ENCODE data around the gene GRPEL2.
"Not testable (repeated sequence)": the region's sequence is repeated elsewhere in the genome, so short reads cannot be mapped to it uniquely, and the experiment has no call there.

The GRPEL2 gene

DNA sequence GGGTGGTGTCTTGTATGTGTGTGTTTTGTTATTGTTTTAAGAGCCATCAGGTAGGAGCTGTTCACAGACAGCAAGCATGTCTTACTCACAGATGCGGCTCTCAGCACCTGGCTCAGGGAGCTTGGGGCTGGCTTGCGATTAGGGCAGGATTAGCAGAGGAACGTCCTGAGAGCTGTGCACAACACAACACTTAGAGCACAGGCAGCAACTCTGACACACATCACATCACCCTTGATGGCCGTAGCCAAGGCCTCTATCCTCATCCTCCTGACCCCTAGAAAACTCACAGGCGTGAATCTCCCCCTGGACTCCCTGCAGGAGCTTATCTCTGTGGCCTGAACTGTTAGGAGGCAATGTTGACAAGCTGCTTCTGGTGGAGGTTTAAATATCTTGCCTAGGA is 40.9 kb downstream of the GRPEL2 start:
- H3K4me3 Mint-ChIP-seq, result no peak overlapping the region
- H3K36me3 Mint-ChIP-seq (ENCODE audit: low read depth), result no peaks in the 10 kb centered on the region
- H3K27ac Mint-ChIP-seq, result no peak overlapping the region
- H3K4me1 Mint-ChIP-seq (ENCODE audit: low read depth), result no peaks in the 10 kb centered on the region
- H3K9me3 Mint-ChIP-seq, result no peaks in the 10 kb centered on the region
- H3K27me3 Mint-ChIP-seq (ENCODE audit: low read depth), result peaks cover 4% of the 10 kb centered on the region

DNA sequence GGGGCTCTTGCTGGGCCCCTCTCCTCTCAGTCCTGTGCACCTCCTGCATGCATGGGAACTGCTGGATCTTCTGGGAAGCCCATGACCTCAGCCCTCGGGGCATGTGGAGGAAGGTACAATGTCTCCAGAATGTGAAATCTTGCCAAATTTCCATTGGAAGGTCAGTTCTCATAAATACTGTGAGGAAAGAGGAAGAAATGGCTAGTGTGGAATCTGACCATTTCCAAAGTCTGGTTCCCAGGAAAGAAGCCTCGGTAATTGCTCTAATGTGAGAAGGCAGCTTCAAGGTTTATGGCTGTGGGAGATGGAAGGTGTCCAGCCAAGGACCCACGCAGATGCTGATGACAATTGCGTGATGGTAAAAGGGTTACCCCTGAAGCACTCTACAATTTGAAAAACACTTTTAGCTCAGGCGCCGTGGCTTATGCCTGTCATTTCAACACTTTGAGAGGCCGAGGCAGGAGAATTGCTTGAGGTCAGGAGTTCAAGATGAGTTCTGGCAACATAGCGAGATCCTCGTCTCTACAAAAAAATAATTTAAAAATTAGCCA is 41.9 kb downstream of the GRPEL2 start:
- H3K27ac Mint-ChIP-seq, result no peak overlapping the region
- H3K4me1 Mint-ChIP-seq (ENCODE audit: low read depth), result no peaks in the 10 kb centered on the region
- H3K4me3 Mint-ChIP-seq, result no peak overlapping the region
- no peaks in the 10 kb centered on the region for H3K36me3 Mint-ChIP-seq (ENCODE audit: low read depth)
- H3K27me3 Mint-ChIP-seq (ENCODE audit: low read depth), result peaks cover 4% of the 10 kb centered on the region
- H3K9me3 Mint-ChIP-seq, result no peaks in the 10 kb centered on the region

DNA sequence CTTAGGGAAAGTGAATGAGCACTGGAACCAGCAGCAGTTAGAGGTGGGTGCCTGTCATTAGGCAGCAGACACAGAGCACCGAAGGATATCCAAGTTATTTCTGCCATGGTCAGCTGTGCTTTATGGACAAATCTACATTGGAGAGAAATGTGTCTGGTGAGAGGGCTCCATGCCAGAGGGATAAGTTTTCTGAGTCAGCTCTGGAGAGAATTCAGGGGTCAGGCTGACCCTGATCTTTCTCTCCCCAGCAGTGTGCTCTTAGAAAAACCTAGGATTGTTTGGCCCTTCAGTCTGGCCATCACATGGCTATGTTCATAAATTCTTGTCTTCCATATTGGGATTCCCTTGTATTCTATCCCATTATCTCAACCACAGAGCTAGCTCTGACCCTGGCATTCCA is 42.7 kb downstream of the GRPEL2 start:
- H3K4me1 Mint-ChIP-seq (ENCODE audit: low read depth), result no peaks in the 10 kb centered on the region
- H3K9me3 Mint-ChIP-seq, result no peaks in the 10 kb centered on the region
- H3K36me3 Mint-ChIP-seq (ENCODE audit: low read depth), result no peaks in the 10 kb centered on the region
- no peak overlapping the region for H3K27ac Mint-ChIP-seq
- H3K4me3 Mint-ChIP-seq, result no peak overlapping the region
- H3K27me3 Mint-ChIP-seq (ENCODE audit: low read depth), result peaks cover 4% of the 10 kb centered on the region

DNA sequence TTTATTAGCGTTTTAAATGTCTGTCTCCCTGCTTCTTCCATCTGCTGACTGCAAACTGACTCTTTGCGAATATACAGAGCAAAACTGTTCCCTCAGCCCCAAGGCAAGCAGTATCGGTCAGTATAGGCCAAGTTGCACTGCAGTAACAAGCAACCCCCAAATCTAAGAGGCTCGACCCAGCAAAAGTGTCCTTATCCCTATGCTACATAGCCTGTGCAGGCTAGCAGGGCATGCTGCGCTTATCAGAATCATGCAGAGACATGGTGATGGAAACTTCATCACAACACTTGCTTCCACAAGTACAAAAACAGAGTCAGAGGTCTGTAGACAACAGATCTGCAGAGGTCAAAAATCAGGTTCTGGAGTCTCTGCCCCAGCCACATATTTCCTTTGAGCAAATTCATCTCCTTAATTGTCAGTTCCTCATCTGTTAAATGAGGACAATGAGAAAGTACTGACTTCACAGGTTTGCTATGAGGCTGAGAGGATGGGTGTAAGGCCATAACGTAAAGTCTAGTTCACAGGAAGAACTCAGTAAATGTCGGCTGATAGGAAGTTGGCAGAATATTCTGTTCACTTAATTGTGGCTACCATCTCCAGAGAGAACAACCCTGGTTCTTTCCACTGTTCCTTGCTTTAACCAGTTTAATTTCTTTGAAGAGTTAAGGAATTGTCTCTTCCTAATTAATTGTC is 43.3 kb downstream of the GRPEL2 start:
- no peaks in the 10 kb centered on the region for H3K36me3 Mint-ChIP-seq (ENCODE audit: low read depth)
- H3K4me3 Mint-ChIP-seq, result no peak overlapping the region
- H3K4me1 Mint-ChIP-seq (ENCODE audit: low read depth), result no peaks in the 10 kb centered on the region
- peaks cover 4% of the 10 kb centered on the region for H3K27me3 Mint-ChIP-seq (ENCODE audit: low read depth)
- H3K27ac Mint-ChIP-seq, result no peak overlapping the region
- no peaks in the 10 kb centered on the region for H3K9me3 Mint-ChIP-seq

DNA sequence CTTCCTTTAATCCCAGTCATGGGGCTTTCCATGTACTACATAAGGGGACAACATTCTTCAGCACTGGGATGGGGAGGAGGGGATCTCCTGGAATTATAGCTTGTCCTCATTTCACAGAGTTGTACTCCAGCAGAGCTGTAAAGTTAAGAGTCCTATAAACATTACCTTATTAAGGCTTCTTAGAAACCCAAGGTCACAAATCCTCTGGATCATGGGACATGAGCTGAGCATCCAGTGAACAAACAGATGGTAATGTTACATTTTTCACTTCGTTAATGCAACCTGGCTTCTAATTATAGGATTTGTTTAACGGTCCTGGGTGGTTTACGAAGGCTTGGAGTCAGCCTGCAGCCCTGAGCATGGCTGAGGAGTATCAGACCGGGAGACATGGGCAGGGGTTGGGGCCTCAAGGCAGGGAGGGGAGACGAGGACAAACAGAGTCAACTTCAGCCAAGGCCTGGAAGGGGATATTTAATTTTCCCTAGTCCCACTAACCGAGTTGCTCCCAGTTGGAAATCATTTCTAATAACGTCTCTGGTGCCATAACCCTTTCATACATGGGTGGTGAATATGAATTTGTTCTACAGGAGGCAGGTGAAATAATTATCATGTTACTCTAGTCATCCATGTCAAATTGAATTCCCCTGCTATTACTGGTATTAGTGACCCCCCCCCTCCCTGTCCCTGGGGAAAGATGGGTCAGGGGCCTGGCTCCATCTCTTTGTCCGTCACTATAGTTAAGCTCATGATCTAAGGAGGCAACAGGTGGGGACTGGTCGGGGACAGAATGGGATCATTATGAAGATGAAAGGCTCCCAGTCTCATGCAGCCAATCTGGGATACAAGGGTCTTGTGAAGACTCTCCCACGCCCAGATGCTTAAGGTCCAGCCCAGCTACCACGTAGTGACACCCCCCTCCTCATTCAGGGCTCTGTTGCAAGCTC is 44.5 kb downstream of the GRPEL2 start:
- Mint-ChIP-seq H3K27me3 (ENCODE audit: low read depth) (peaks cover 7% of the 10 kb centered on the region), H3K4me1 (ENCODE audit: low read depth) (no peaks in the 10 kb centered on the region), H3K4me3 (no peak overlapping the region), H3K36me3 (ENCODE audit: low read depth) (no peaks in the 10 kb centered on the region), H3K27ac (no peak overlapping the region), H3K9me3 (no peaks in the 10 kb centered on the region)

DNA sequence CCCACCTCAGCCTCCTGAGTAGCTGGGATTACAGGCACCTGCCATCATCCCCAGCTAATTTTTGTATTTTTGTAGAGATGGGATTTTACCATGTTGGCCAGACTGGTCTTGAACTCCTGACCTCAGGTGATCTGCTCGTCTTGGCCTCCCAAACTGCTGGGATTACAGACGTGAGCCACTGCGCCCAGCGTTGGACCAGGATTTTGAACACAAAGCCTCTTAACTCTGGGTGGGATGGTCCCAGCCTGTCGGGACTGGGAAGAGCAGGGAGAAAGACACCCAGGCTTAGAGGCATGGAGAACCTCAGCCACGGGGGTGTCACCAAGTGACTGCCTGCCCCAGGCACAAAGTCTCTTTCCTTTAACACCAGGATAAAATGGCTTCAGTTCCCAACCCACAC is 45.8 kb downstream of the GRPEL2 start:
- H3K4me1 Mint-ChIP-seq (ENCODE audit: low read depth); H3K9me3 Mint-ChIP-seq; H3K36me3 Mint-ChIP-seq (ENCODE audit: low read depth); H3K27me3 Mint-ChIP-seq (ENCODE audit: low read depth); H3K4me3 Mint-ChIP-seq; H3K27ac Mint-ChIP-seq: not testable (repeated sequence)

DNA sequence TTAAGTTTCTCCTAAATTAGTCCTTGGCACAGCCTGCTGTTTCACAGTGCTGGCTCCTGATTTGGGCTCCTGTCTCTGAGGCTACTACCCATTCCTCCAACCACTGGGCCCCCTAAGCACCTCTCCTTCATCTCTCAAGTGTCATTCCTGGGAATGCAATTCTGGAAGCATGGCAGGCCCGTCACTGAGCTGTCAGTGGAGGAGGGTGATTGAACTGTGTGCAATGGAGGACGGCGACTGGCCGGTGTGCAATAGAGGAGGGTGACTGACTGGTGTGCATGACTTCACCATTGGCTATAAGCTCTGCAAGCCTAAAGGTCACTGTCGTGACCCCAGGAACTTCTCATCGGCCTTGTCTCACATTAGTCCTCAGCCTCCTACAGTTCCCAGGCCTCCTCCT is 46.2 kb downstream of the GRPEL2 start:
- Mint-ChIP-seq H3K9me3 (no peaks in the 10 kb centered on the region), H3K4me3 (no peak overlapping the region), H3K27ac (no peak overlapping the region), H3K27me3 (ENCODE audit: low read depth) (peaks cover 10% of the 10 kb centered on the region), H3K36me3 (ENCODE audit: low read depth) (no peaks in the 10 kb centered on the region), H3K4me1 (ENCODE audit: low read depth) (no peaks in the 10 kb centered on the region)

DNA sequence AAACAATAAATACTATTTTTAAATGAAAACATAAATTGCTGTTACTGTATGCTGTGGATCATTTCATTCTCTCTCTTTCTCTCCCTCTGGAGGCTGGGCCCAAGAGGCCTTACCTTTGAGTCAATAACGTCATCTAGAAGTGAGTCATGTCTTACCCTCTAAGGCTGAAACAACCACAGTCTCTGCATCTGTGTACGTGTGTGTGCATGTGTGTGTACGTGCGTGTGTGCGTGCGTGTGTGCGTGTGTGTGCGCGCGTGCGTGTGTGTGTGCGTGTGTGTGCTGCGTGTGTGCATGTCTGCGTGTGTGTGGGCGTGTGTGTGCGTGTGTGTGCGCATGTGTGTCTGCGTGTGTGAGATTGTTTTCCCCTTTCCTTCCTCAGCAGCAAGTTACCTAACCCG is 47.4 kb downstream of the GRPEL2 start:
- H3K4me3 Mint-ChIP-seq, result no peak overlapping the region
- no peaks in the 10 kb centered on the region for H3K4me1 Mint-ChIP-seq (ENCODE audit: low read depth)
- H3K36me3 Mint-ChIP-seq (ENCODE audit: low read depth), result no peaks in the 10 kb centered on the region
- H3K9me3 Mint-ChIP-seq, result no peaks in the 10 kb centered on the region
- H3K27ac Mint-ChIP-seq, result no peak overlapping the region
- peaks cover 6% of the 10 kb centered on the region for H3K27me3 Mint-ChIP-seq (ENCODE audit: low read depth)

DNA sequence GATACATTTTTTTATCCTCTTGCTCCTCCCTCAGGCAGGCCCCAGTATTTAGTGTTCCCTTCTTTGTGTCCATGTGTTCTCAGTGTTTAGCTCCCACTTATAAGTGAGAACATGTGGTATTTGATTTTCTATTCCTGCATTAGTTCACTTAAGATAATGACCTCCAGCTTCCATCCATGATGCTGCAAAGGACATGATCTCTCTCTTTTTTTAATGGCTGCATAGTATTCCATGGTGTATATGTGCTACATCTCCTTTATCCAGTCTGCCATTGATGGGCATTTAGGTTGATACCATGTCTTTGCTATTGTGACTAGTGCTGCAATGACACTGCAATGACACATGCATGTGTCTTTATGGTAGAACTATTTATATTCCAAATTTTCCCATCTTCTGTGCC is 49.7 kb downstream of the GRPEL2 start:
- H3K27me3 Mint-ChIP-seq (ENCODE audit: low read depth), result peaks cover 13% of the 10 kb centered on the region
- not testable (repeated sequence) for H3K4me1 Mint-ChIP-seq (ENCODE audit: low read depth); H3K36me3 Mint-ChIP-seq (ENCODE audit: low read depth); H3K4me3 Mint-ChIP-seq; H3K27ac Mint-ChIP-seq; H3K9me3 Mint-ChIP-seq

DNA sequence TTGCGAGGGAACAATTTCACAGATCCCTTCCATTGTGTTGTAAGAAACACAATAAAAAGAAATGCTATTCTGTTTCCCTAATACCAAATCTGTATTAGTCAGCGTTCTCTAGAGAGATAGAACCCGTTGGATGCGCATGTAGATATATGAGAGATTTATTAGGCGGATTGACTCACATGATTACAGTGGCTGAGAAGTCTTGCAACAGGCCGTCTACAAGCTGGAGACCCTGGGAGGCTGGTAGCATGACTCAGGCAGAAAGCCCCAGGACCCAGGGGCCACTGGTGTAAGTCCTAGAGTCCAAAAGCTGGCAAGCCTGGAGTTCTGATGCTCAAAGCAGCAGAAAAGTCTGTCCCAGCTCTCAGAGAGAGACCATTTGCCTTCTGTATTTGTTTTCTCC is 52.2 kb downstream of the GRPEL2 start:
- Mint-ChIP-seq H3K4me3 (no peak overlapping the region), H3K36me3 (ENCODE audit: low read depth) (no peaks in the 10 kb centered on the region), H3K9me3 (no peaks in the 10 kb centered on the region), H3K27me3 (ENCODE audit: low read depth) (peaks cover 15% of the 10 kb centered on the region), H3K4me1 (ENCODE audit: low read depth) (no peaks in the 10 kb centered on the region), H3K27ac (no peak overlapping the region)

DNA sequence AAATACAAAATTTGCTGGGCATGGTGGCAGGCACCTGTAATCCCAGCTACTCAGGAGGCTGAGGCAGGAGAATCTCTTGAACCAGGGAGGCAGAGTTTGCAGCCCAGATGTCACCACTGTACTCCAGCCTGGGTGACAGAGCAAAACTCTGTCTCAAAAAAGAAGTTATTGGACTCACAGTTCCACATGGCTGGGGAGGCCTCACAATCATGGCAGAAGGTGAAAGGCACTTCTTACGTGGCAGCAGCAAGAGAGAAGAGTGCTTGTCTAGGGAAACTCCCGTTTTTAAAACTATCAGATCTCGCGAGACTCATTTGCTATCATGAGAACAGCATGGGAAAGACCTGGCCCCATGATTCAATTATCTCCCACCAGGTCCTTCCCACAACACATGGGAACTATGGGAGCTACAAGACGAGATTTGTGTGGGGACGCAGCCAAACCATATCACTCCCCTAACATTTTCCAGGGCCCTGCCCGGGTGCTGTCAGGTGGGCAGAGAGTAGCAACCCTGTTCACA is 53.5 kb downstream of the GRPEL2 start:
- H3K4me3 Mint-ChIP-seq; H3K9me3 Mint-ChIP-seq; H3K27ac Mint-ChIP-seq; H3K4me1 Mint-ChIP-seq (ENCODE audit: low read depth); H3K36me3 Mint-ChIP-seq (ENCODE audit: low read depth): not testable (repeated sequence)
- H3K27me3 Mint-ChIP-seq (ENCODE audit: low read depth), result peaks cover 18% of the 10 kb centered on the region

DNA sequence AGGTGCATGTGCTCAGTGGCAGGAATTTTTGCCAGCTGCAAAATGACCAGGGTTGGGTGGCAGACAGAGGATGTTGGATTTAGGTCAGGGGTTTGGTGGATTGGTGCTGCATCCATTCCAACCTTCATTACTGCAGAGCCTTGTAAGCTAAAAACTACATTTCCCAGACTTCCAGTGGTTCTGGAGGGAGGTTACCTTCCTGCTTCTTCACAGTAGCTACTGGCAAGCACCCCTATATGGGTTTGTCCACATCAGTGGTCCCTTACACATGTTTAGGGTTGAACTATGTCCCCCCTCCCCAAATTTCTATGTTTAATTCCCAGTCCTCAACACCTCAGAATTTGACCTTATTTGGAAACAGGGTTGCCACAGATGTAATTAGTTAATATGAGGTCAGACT is 54.5 kb downstream of the GRPEL2 start:
- no peaks in the 10 kb centered on the region for H3K9me3 Mint-ChIP-seq
- H3K4me3 Mint-ChIP-seq, result no peak overlapping the region
- no peak overlapping the region for H3K27ac Mint-ChIP-seq
- no peaks in the 10 kb centered on the region for H3K36me3 Mint-ChIP-seq (ENCODE audit: low read depth)
- H3K4me1 Mint-ChIP-seq (ENCODE audit: low read depth), result no peaks in the 10 kb centered on the region
- H3K27me3 Mint-ChIP-seq (ENCODE audit: low read depth), result peaks cover 18% of the 10 kb centered on the region

DNA sequence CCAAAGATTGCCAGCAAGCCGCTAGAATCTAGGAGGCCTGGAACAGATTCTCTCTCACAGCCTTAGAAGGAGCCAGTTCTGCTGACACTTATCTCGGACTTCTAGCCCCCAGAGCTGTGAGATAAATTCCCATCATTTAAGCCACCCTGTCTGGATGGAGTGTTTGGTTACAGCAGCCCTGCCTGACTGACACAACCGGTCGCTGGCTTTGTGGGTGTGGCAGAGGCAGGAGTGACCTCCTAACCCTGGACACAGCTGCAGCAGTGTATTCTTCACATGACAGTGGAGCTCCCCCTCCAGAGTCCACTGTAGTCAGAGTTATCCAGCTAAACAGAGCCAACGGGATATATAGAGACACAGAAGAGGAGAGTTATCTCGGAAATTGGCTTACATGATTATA is 55.0 kb downstream of the GRPEL2 start:
- H3K27me3 Mint-ChIP-seq (ENCODE audit: low read depth), result peaks cover 15% of the 10 kb centered on the region
- no peaks in the 10 kb centered on the region for H3K36me3 Mint-ChIP-seq (ENCODE audit: low read depth)
- H3K4me3 Mint-ChIP-seq, result no peak overlapping the region
- no peaks in the 10 kb centered on the region for H3K9me3 Mint-ChIP-seq
- no peaks in the 10 kb centered on the region for H3K4me1 Mint-ChIP-seq (ENCODE audit: low read depth)
- no peak overlapping the region for H3K27ac Mint-ChIP-seq

DNA sequence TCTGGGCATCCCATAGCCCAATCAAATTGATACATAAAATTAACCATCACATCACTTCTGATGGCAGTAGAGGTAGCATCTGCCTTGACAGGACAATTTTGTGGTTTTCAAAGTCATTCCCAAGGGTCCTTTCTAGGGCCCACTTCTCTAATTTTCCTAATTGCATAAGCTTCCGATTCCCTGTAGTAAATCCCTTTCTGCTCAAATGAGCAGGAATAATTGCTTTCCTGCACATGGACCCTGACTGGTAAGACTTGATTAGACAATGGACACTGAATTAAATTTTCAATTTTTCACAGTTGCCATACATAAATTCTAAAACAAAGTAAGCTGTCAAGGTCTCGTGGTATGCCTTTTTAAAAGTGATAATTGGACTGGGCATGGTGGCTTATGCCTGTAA is 55.8 kb downstream of the GRPEL2 start:
- peaks cover 15% of the 10 kb centered on the region for H3K27me3 Mint-ChIP-seq (ENCODE audit: low read depth)
- H3K27ac Mint-ChIP-seq, result no peak overlapping the region
- H3K9me3 Mint-ChIP-seq, result no peaks in the 10 kb centered on the region
- H3K4me1 Mint-ChIP-seq (ENCODE audit: low read depth), result no peaks in the 10 kb centered on the region
- H3K4me3 Mint-ChIP-seq, result no peak overlapping the region
- H3K36me3 Mint-ChIP-seq (ENCODE audit: low read depth), result no peaks in the 10 kb centered on the region

DNA sequence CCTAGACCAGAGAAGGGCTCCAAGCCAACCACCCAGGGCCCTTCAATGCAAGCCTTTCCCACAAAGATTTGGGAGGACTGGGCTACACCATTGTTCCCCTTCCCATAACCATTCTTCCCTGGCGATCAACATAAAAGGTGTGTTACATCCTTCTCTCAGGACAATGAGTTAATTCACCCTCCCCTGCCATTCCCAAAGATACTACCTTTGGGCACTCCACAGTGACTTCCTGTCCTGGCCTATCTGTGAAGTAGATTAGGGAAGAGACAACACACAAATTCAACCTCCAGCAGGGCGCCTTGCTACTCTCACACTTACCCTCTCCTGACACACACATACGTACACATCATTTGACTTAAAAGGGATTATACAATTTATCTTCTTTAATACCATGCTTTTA is 57.0 kb downstream of the GRPEL2 start:
- Mint-ChIP-seq H3K27me3 (ENCODE audit: low read depth) (peaks cover 15% of the 10 kb centered on the region), H3K27ac (no peak overlapping the region), H3K36me3 (ENCODE audit: low read depth) (no peaks in the 10 kb centered on the region), H3K4me1 (ENCODE audit: low read depth) (no peaks in the 10 kb centered on the region), H3K9me3 (no peaks in the 10 kb centered on the region), H3K4me3 (no peak overlapping the region)

Data from T-helper 1 cell treated with Interleukin-12 subunit alpha and Interleukin-12 subunit beta and Interleukin-4 antibody, amounts not matched to agents 30 μg/mL and 1 μg/mL, for 36 hours (primary cell).